Mammary epithelial cell (primary cell): ENCODE measurements around the gene FILIP1L.

Experiments used
- CTCF ChIP-seq, 2 donors: IDR thresholded peaks in 1 of 2; conservative IDR thresholded peaks in 1 of 2; 2 replicates each; pipeline ENCODE4 v1.5.1; 2011 to 2012; ENCODE audit warnings: inconsistent platforms in 2 of 2, low read length in 2 of 2, mild to moderate bottlenecking in 2 of 2, control low read depth in 1 of 2, low read depth in 1 of 2; ENCODE audit not compliant: insufficient read depth in 1 of 2; ENCODE audit errors: extremely low read depth in 1 of 2
- EZH2 ChIP-seq: IDR thresholded peaks from 2 replicates; pipeline ENCODE4 v1.6.1; 2012; ENCODE audit warnings: low read length, inconsistent platforms, borderline replicate concordance

GRCh38 chr3:99825004-99825640 lies 289.2 kb downstream of the FILIP1L start:
- no peak for TF ChIP-seq CTCF (conservative IDR thresholded peaks at IDR 0.05 in 1 of 2, IDR thresholded peaks at IDR 0.05 in 1 of 2; ENCODE audit: extremely low read depth in 1 of 2, insufficient read depth in 1 of 2, low read depth in 1 of 2, low read length in 2 of 2)
- no peak for TF ChIP-seq EZH2
